Thyroid gland (tissue), 4 donors: ENCODE results near the gene SLC30A2. TPM values are rescaled to one million over a fixed set of nuclear protein-coding genes. Genes with fewer than 3 reads are reported as not detected.

ENCODE experiments used
- DNase-seq, 2 donors: peaks; one replicate each; pipeline ENCODE4 v3.0.0-alpha.2; 2019
- H3K27ac ChIP-seq, 3 donors: fragments of 200-600 bp; sonication (generic); 1 replicate in 2 of 3; 2 replicates in 1 of 3; pipeline ENCODE4 v1.5.1; 2016 to 2019; ENCODE audit warnings: mild to moderate bottlenecking in 1 of 3, moderate library complexity in 1 of 3
- H3K27me3 ChIP-seq: fragments of 200-600 bp; sonication (generic); one replicate; pipeline ENCODE4 v1.5.1; 2019
- H3K36me3 ChIP-seq, 2 donors: fragments of 200-600 bp; sonication (generic); one replicate each; pipeline ENCODE4 v1.5.1; 2016 to 2019
- H3K4me1 ChIP-seq, 2 donors: fragments of 200-600 bp; sonication (generic); one replicate each; pipeline ENCODE4 v1.5.1; 2017 to 2019
- H3K4me3 ChIP-seq, 3 donors: fragments of 200-600 bp; sonication (generic); replicated peaks in 1 of 3; 1 replicate in 2 of 3; 2 replicates in 1 of 3; pipeline ENCODE4 v1.5.1; 2016; ENCODE audit warnings: mild to moderate bottlenecking in 1 of 3
- H3K9me3 ChIP-seq: fragments of 200-600 bp; sonication (generic); one replicate; pipeline ENCODE4 v1.5.1; 2017
- POLR2A ChIP-seq, 2 donors: fragments of 450-650 bp; IDR thresholded peaks; one replicate each; pipeline ENCODE4 v1.6.1; 2017; ENCODE audit warnings: antibody characterized with exemption in 2 of 2, mild to moderate bottlenecking in 2 of 2, moderate library complexity in 1 of 2
- WGBS, 2 donors: methylation state at CpG; one replicate each; pipeline ENCODE4 v1.1.5; 2017; 5-methylcytosine and 5-hydroxymethylcytosine counted together
- intact Hi-C: fragments of 100-400 bp; cut with DNase I; formaldehyde crosslinking; loops from one replicate; pipeline ENCODE4 v1.15.1; 2023
- small RNA-seq: library from RNA; depleted of rRNA; stranded (forward); fragments of <200 nt; gene quantifications from one replicate; pipeline ENCODE3, GENCODE V24; 2016
- total RNA-seq, 4 donors: library from RNA; depleted of rRNA; stranded (reverse); fragments of >200 nt; gene quantifications; one replicate each; pipeline ENCODE4 v1.2.3, GENCODE V29; 2016
- TF ChIP-seq, protein P1 (sequence below), 6 experiments: fragments of 200-600 bp in 3 of 6; fragments of 450-650 bp in 3 of 6; sonication (generic) in 3 of 6; IDR thresholded peaks; one replicate each; pipeline ENCODE4 v1.5.1; 2016 to 2019; ENCODE audit warnings: antibody characterized with exemption in 6 of 6, mild to moderate bottlenecking in 2 of 6, inconsistent platforms in 1 of 6, moderate library complexity in 1 of 6

Gene SLC30A2
- total RNA-seq, 4 donors from 2014 or later = 12.5 to 55.9 (median 43.4) TPM

GRCh38 chr1:25989440-25990234 is 56.3 kb downstream of the SLC30A2 start:
- H3K36me3 ChIP-seq = peaks cover 6 to 14% of the 10 kb centered on the region in 2 donors
- no peak overlapping the region for H3K27ac ChIP-seq
- no peaks in the 10 kb centered on the region for H3K4me1 ChIP-seq

GRCh38 chr1:25987951-25988350 is 58.0 kb downstream of the SLC30A2 start:
- Histone ChIP-seq H3K27ac (no peak overlapping the region), H3K9me3 (no peaks in the 10 kb centered on the region), H3K27me3 (no peaks in the 10 kb centered on the region), H3K4me3 (no peak overlapping the region), H3K4me1 (no peaks in the 10 kb centered on the region), H3K36me3 (peaks cover 16 to 27% of the 10 kb centered on the region in 2 donors)
- DNase-seq = no peak
- TF ChIP-seq, protein P1, sequence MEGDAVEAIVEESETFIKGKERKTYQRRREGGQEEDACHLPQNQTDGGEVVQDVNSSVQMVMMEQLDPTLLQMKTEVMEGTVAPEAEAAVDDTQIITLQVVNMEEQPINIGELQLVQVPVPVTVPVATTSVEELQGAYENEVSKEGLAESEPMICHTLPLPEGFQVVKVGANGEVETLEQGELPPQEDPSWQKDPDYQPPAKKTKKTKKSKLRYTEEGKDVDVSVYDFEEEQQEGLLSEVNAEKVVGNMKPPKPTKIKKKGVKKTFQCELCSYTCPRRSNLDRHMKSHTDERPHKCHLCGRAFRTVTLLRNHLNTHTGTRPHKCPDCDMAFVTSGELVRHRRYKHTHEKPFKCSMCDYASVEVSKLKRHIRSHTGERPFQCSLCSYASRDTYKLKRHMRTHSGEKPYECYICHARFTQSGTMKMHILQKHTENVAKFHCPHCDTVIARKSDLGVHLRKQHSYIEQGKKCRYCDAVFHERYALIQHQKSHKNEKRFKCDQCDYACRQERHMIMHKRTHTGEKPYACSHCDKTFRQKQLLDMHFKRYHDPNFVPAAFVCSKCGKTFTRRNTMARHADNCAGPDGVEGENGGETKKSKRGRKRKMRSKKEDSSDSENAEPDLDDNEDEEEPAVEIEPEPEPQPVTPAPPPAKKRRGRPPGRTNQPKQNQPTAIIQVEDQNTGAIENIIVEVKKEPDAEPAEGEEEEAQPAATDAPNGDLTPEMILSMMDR (IDR thresholded peaks at IDR 0.05) = no peak
- TF ChIP-seq POLR2A (IDR thresholded peaks at IDR 0.05) = no peak
- WGBS, 2 donors = 84 to 94% methylated on average over 2 of the region's 2 CpGs
- intact Hi-C loops = no loop called here

More at GRCh38 chr1:25989440-25990234, 56.3 kb downstream of the SLC30A2 start:
- Histone ChIP-seq H3K4me3 (no peak overlapping the region), H3K27me3 (no peaks in the 10 kb centered on the region), H3K9me3 (no peaks in the 10 kb centered on the region)
- TF ChIP-seq, protein P1 (IDR thresholded peaks at IDR 0.05) = no peak
- TF ChIP-seq POLR2A (IDR thresholded peaks at IDR 0.05) = no peak
- no peak for DNase-seq
- intact Hi-C loops = no loop called here
- 86 to 88% methylated on average over 11 of the region's 11 CpGs for WGBS, 2 donors

Small RNAs within 50 kb of the gene (small RNA-seq; reads per million reads assigned to genes)
- gene RF00283 (not detected), gene RF00492 (not detected)

Other genes starting within 250 kb of the SLC30A2 start
- gene SELENON, start 245.9 kb downstream of the SLC30A2 start, total RNA-seq = 10 to 100 TPM; 31.2 to 58.2 (median 55.2) TPM
- 100 to 1,000 TPM in 1 of 4 donors, 10 to 100 TPM in 3; 75.7 to 109 (median 99.2) TPM for gene MTFR1L, start 226.2 kb downstream of the SLC30A2 start, total RNA-seq
- not detected for gene AUNIP, start 186.7 kb downstream of the SLC30A2 start, total RNA-seq
- 1 to 10 TPM; 2.5 to 8.5 (median 6.4) TPM for gene PAQR7, start 170.4 kb downstream of the SLC30A2 start, total RNA-seq
- gene STMN1, start 139.7 kb downstream of the SLC30A2 start, total RNA-seq = 10 to 100 TPM; 11.6 to 39.2 (median 17.0) TPM
- gene PAFAH2, start 48.1 kb downstream of the SLC30A2 start, total RNA-seq = 10 to 100 TPM; 22.5 to 35.4 (median 30.7) TPM
- 1 to 10 TPM in 1 of 4 donors, under 1 TPM in 1, not detected in 2; 0.13 to 1.2 TPM for gene EXTL1, start 24.3 kb downstream of the SLC30A2 start, total RNA-seq
- gene TRIM63, start 21.5 kb upstream of the SLC30A2 start, total RNA-seq = 1 to 10 TPM in 1 of 4 donors, under 1 TPM in 1, not detected in 2; 0.39 to 1.5 TPM
- gene PDIK1L, start 65.7 kb upstream of the SLC30A2 start, total RNA-seq = 10 to 100 TPM; 24.2 to 39.0 (median 25.5) TPM
- 10 to 100 TPM in 1 of 4 donors, 1 to 10 TPM in 3; 3.5 to 15.6 (median 6.8) TPM for gene FAM110D, start 113.0 kb upstream of the SLC30A2 start, total RNA-seq
- gene C1orf232, start 122.8 kb upstream of the SLC30A2 start, total RNA-seq = not detected
- 10 to 100 TPM; 18.3 to 65.8 (median 27.3) TPM for gene ZNF593, start 123.8 kb upstream of the SLC30A2 start, total RNA-seq
- gene ZNF593OS, start 125.7 kb upstream of the SLC30A2 start, total RNA-seq = under 1 TPM in 1 of 4 donors, not detected in 3; 0.33 TPM
- 10 to 100 TPM; 20.0 to 81.2 (median 31.6) TPM for gene CNKSR1, start 131.4 kb upstream of the SLC30A2 start, total RNA-seq
- not detected for gene CATSPER4, start 144.5 kb upstream of the SLC30A2 start, total RNA-seq
- 10 to 100 TPM; 16.0 to 27.0 (median 17.0) TPM for gene CEP85, start 188.1 kb upstream of the SLC30A2 start, total RNA-seq
- 10 to 100 TPM; 18.8 to 58.2 (median 37.4) TPM for gene SH3BGRL3, start 234.0 kb upstream of the SLC30A2 start, total RNA-seq